IMR-90 (cell line): ENCODE measurements around the gene TAT. TPM values are rescaled to one million over a fixed set of nuclear protein-coding genes. Genes with fewer than 3 reads are reported as not detected.

Experiments used
- ATAC-seq: fragments of 200-7000 bp; cut with Tn5 transposase; 2 replicates; pipeline ENCODE4 v1.9.1; 2020; ENCODE audit warnings: low read depth, mild to moderate bottlenecking, moderate library complexity
- BruUV-seq: library from RNA; stranded (reverse); fragments of 400-500 nt; replicated peaks from 2 replicates; lab custom pipeline; 2021; lab: Mats Ljungman, UMichigan
- CTCF ChIA-PET: fragments of 300-600 bp; formaldehyde crosslinking; extraction: SDS; loops from one replicate; lab custom pipeline; 2021; ENCODE audit warnings: antibody characterized with exemption; lab: Yijun Ruan, JAX
- POLR2A ChIA-PET: fragments of 300-600 bp; sonication (Branson Sonifier 250); formaldehyde crosslinking; loops from one replicate; lab custom pipeline; 2022; ENCODE audit warnings: antibody characterized with exemption; ENCODE audit not compliant: unreplicated experiment; lab: Charles Lee
- DNase-seq: peaks from one replicate; pipeline ENCODE4 v3.0.0; 2013
- H2AFZ ChIP-seq: replicated peaks from 2 replicates; pipeline ENCODE3; 2013; ENCODE audit warnings: low read length, mild to moderate bottlenecking; ENCODE audit not compliant: poor library complexity
- H2AK5ac ChIP-seq: 2 replicates; pipeline ENCODE4 v1.6.1; 2013; ENCODE audit warnings: low read depth, low read length, inconsistent platforms
- H2AK9ac ChIP-seq: replicated peaks from 2 replicates; pipeline ENCODE3; 2013; ENCODE audit warnings: mild to moderate bottlenecking, low read depth, low read length, moderate library complexity; ENCODE audit not compliant: poor library complexity
- H2BK120ac ChIP-seq: 2 replicates; pipeline ENCODE4 v1.6.1; 2013; ENCODE audit warnings: low read depth, low read length, inconsistent platforms
- H2BK15ac ChIP-seq: 3 replicates; pipeline ENCODE4 v1.6.1; 2013; ENCODE audit warnings: low read depth, low read length, inconsistent platforms
- H2BK20ac ChIP-seq: 2 replicates; pipeline ENCODE4 v1.6.1; 2013; ENCODE audit warnings: low read depth, mild to moderate bottlenecking, inconsistent platforms, low read length, moderate library complexity
- H2BK5ac ChIP-seq: 2 replicates; pipeline ENCODE4 v1.6.1; 2013; ENCODE audit warnings: mild to moderate bottlenecking, low read depth, low read length, inconsistent platforms; ENCODE audit not compliant: poor library complexity, severe bottlenecking
- H3K14ac ChIP-seq: replicated peaks from 2 replicates; pipeline ENCODE4 v1.6.1; 2013; ENCODE audit warnings: low read depth, low read length, inconsistent platforms
- H3K18ac ChIP-seq: 2 replicates; pipeline ENCODE4 v1.6.1; 2013; ENCODE audit warnings: low read depth, low read length, control low read depth
- H3K23ac ChIP-seq: 2 replicates; pipeline ENCODE4 v1.6.1; 2013; ENCODE audit warnings: low read depth, low read length, inconsistent platforms
- H3K27ac ChIP-seq: 2 replicates; pipeline ENCODE4 v1.5.1; 2013; ENCODE audit warnings: mild to moderate bottlenecking, control low read depth, low read length; ENCODE audit not compliant: insufficient read depth
- H3K27me3 ChIP-seq: 2 replicates; pipeline ENCODE4 v1.6.1; 2013; ENCODE audit warnings: low read length; ENCODE audit not compliant: control insufficient read depth, insufficient read depth
- H3K36me3 ChIP-seq: 2 replicates; pipeline ENCODE4 v1.6.1; 2013; ENCODE audit warnings: low read length, mixed read lengths; ENCODE audit not compliant: control insufficient read depth, insufficient read depth
- H3K4ac ChIP-seq: 2 replicates; pipeline ENCODE4 v1.6.1; 2013; ENCODE audit warnings: low read depth, low read length, inconsistent platforms
- H3K4me1 ChIP-seq: 2 replicates; pipeline ENCODE4 v1.6.1; 2013; ENCODE audit warnings: low read length, mixed read lengths; ENCODE audit not compliant: control insufficient read depth, insufficient read depth
- H3K4me2 ChIP-seq: 2 replicates; pipeline ENCODE4 v1.6.1; 2013; ENCODE audit warnings: low read depth, mild to moderate bottlenecking, control low read depth, low read length, moderate library complexity
- H3K4me3 ChIP-seq: 2 replicates; pipeline ENCODE4 v1.5.1; 2013; ENCODE audit warnings: low read depth, mild to moderate bottlenecking, control low read depth, low read length, moderate library complexity; ENCODE audit not compliant: insufficient read depth
- H3K56ac ChIP-seq: 2 replicates; pipeline ENCODE4 v1.6.1; 2013; ENCODE audit warnings: low read length, inconsistent platforms; ENCODE audit not compliant: insufficient read depth; ENCODE audit errors: extremely low read depth
- H3K79me1 ChIP-seq, 2 experiments: 2 replicates each; pipeline ENCODE4 v1.6.1; 2013; ENCODE audit warnings: low read length in 2 of 2, inconsistent platforms in 1 of 2, low read depth in 1 of 2
- H3K9ac ChIP-seq: 2 replicates; pipeline ENCODE4 v1.6.1; 2013; ENCODE audit warnings: low read depth, low read length, control low read depth
- H3K9me1 ChIP-seq: 2 replicates; pipeline ENCODE4 v1.6.1; 2013; ENCODE audit warnings: low read length, inconsistent platforms; ENCODE audit not compliant: insufficient read depth
- H3K9me3 ChIP-seq: 2 replicates; pipeline ENCODE4 v1.6.1; 2013; ENCODE audit warnings: low read length; ENCODE audit not compliant: control insufficient read depth, insufficient read depth
- H4K20me1 ChIP-seq: 2 replicates; pipeline ENCODE4 v1.6.1; 2013; ENCODE audit warnings: low read length, inconsistent platforms; ENCODE audit not compliant: insufficient read depth
- H4K5ac ChIP-seq: 2 replicates; pipeline ENCODE4 v1.6.1; 2013; ENCODE audit warnings: mild to moderate bottlenecking, low read depth, low read length, control low read depth
- H4K8ac ChIP-seq, 2 experiments: 2 replicates each; pipeline ENCODE4 v1.6.1; 2013; ENCODE audit warnings: low read depth in 2 of 2, low read length in 2 of 2, control low read depth in 1 of 2, inconsistent platforms in 1 of 2
- H4K91ac ChIP-seq: 2 replicates; pipeline ENCODE4 v1.6.1; 2013; ENCODE audit warnings: low read depth, low read length, inconsistent platforms; ENCODE audit not compliant: insufficient read depth
- BHLHE40 ChIP-seq: fragments of 150-350 bp; IDR thresholded peaks from 2 replicates; pipeline ENCODE4 v1.6.1; 2016; ENCODE audit warnings: mild to moderate bottlenecking, low read depth, low read length
- FOS ChIP-seq: fragments of 150-350 bp; IDR thresholded peaks from 2 replicates; pipeline ENCODE4 v1.6.1; 2016; ENCODE audit warnings: low read depth, low read length
- MAFK ChIP-seq: IDR thresholded peaks from 2 replicates; pipeline ENCODE4 v1.6.1; 2012; ENCODE audit warnings: low read depth, low read length, improper control_type of control experiment
- MXI1 ChIP-seq: IDR thresholded peaks from 2 replicates; pipeline ENCODE4 v1.6.1; 2012; ENCODE audit warnings: low read depth, mild to moderate bottlenecking, low read length, moderate library complexity, borderline replicate concordance
- POLR2A ChIP-seq: IDR thresholded peaks from 2 replicates; pipeline ENCODE4 v1.6.1; 2012; ENCODE audit warnings: mild to moderate bottlenecking, low read depth, low read length
- RFX5 ChIP-seq: IDR thresholded peaks from 2 replicates; pipeline ENCODE4 v1.8.0; 2012; ENCODE audit warnings: low read depth, mild to moderate bottlenecking, low read length, moderate library complexity
- SMC3 ChIP-seq: fragments of 150-350 bp; IDR thresholded peaks from 2 replicates; pipeline ENCODE4 v1.6.1; 2016; ENCODE audit warnings: low read depth, mild to moderate bottlenecking, antibody characterized with exemption, low read length, moderate library complexity
- dilution Hi-C: fragments of 300-500 bp; cut with HindIII; formaldehyde crosslinking; loops from one replicate; pipeline ENCODE4 v1.14.3; 2018; ENCODE audit warnings: low sequenced_read_pairs; ENCODE audit not compliant: unreplicated experiment
- in situ Hi-C: fragments of 300-500 bp; cut with MboI; formaldehyde crosslinking; loops from 3 replicates; pipeline ENCODE4 v1.14.3; 2019; ENCODE audit warnings: low sequenced_read_pairs, inconsistent platforms, mixed read lengths
- intact Hi-C: fragments of 100-400 bp; cut with micrococcal nuclease; formaldehyde crosslinking; loops from 2 replicates; pipeline ENCODE4 v1.10.0; 2022
- polyA plus RNA-seq, 3 experiments: library from polyadenylated mRNA; depleted of rRNA; stranded (reverse); fragments of >200 nt; gene quantifications; 2 replicates each; pipeline ENCODE4 v1.2.3, GENCODE V29; 2012; ENCODE audit warnings: low replicate concordance in 1 of 3
- total RNA-seq: library from RNA; depleted of rRNA; stranded (reverse); fragments of >200 nt; gene quantifications from 2 replicates; pipeline ENCODE4 v1.2.3, GENCODE V29; 2012

TAT gene
- total and polyA plus RNA-seq, 2 of the 4 experiments (the other 2 are of a cell fraction), result not detected

DNA sequence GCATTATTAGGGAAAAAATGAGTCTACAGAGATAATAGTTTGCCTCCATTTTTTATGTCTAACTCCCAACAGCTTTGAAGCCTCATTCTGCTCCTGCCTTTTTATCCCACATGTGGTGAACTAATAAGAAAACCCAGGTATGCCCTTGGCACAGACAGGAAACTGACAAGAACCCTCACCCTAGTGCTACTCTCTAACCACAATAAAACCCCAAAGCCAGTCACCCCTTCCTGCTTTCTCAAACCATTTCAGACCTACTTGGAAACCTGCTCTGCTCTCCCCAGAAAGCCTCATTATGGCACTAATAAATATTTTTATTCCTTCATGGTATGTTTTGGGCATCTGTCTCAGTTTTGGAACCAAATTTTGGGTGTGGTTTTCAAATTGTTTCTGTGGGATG, 45.2 kb upstream of the TAT start:
- H3K18ac ChIP-seq, result no peak overlapping the region
- ATAC-seq, result no peak
- no peaks in the 10 kb centered on the region for H3K9me1 ChIP-seq
- no peak overlapping the region for H3K27ac ChIP-seq
- H3K9me3 ChIP-seq, result peaks cover 3% of the 10 kb centered on the region; the same call in 1 of the 2 replicates
- no peak overlapping the region for H2BK120ac ChIP-seq
- no peak overlapping the region for H2AFZ ChIP-seq
- no peak overlapping the region for H2AK5ac ChIP-seq
- no peak overlapping the region for H3K4me2 ChIP-seq
- no peak overlapping the region for H3K9ac ChIP-seq
- H3K79me1 ChIP-seq, result no peaks in the 10 kb centered on the region
- no peak overlapping the region for H3K14ac ChIP-seq
- no peak overlapping the region for H2BK15ac ChIP-seq
- CTCF ChIA-PET, result no interaction called here
- no peak overlapping the region for H4K8ac ChIP-seq
- H3K36me3 ChIP-seq, result no peaks in the 10 kb centered on the region
- no peak overlapping the region for H2BK5ac ChIP-seq
- POLR2A ChIA-PET, result interaction anchor here (0.6 kb wide), 1 partner anchor 67 kb away, joined by 4 read pairs; no protein-coding TSS in a partner anchor
- no peak overlapping the region for H4K91ac ChIP-seq
- H3K23ac ChIP-seq, result no peak overlapping the region
- H4K20me1 ChIP-seq, result no peaks in the 10 kb centered on the region
- intact Hi-C loops (no loop called here), dilution Hi-C loops (no loop called here), in situ Hi-C loops (no loop called here)
- no peak overlapping the region for H3K56ac ChIP-seq
- no peak overlapping the region for H3K4ac ChIP-seq
- peaks cover 3% of the 10 kb centered on the region; the same call in 1 of the 2 replicates for H3K4me1 ChIP-seq
- TF ChIP-seq FOS (no peak), MXI1 (no peak), BHLHE40 (no peak), MAFK (no peak), SMC3 (no peak), POLR2A (no peak), RFX5 (no peak)
- DNase-seq, result no peak
- H4K5ac ChIP-seq, result no peak overlapping the region
- H3K27me3 ChIP-seq, result peaks cover 27% of the 10 kb centered on the region
- H2BK20ac ChIP-seq, result no peak overlapping the region
- no peak overlapping the region for H2AK9ac ChIP-seq
- no TSS peak for BruUV-seq
- no peak overlapping the region for H3K4me3 ChIP-seq
